OCI-LY7 (cell line): ENCODE data around the gene BRD2. TPM values are rescaled to one million over a fixed set of nuclear protein-coding genes. Genes with fewer than 3 reads are reported as not detected.

ENCODE experiments used
- BruUV-seq: library from RNA; stranded (reverse); fragments of 400-500 nt; replicated peaks from 2 replicates; lab custom pipeline; 2021; lab: Mats Ljungman, UMichigan
- CTCF ChIA-PET: fragments of 300-600 bp; sonication (Branson Sonifier 250); formaldehyde crosslinking; loops from one replicate; lab custom pipeline; 2022; ENCODE audit warnings: antibody characterized with exemption; ENCODE audit not compliant: unreplicated experiment; lab: Charles Lee
- POLR2A ChIA-PET: fragments of 300-600 bp; sonication (Branson Sonifier 250); formaldehyde crosslinking; loops from one replicate; lab custom pipeline; 2022; ENCODE audit warnings: antibody characterized with exemption; lab: Charles Lee
- DNase-seq: peaks from one replicate; pipeline ENCODE4 v3.0.0-alpha.2; 2015; ENCODE audit warnings: low spot score
- H2AFZ ChIP-seq: fragments of 200-600 bp; sonication (generic), shearing (Covaris generic); 2 replicates; pipeline ENCODE4 v1.6.1; 2014; ENCODE audit warnings: mild to moderate bottlenecking, antibody characterized with exemption, low read length, moderate library complexity
- H3K27ac ChIP-seq: fragments of 200-600 bp; sonication (generic); 2 replicates; pipeline ENCODE4 v1.5.1; 2014; ENCODE audit warnings: mixed run types, low read depth, mild to moderate bottlenecking, moderate library complexity, low read length, inconsistent platforms; ENCODE audit not compliant: poor library complexity, severe bottlenecking
- H3K36me3 ChIP-seq: fragments of 200-600 bp; sonication (generic); 2 replicates; pipeline ENCODE4 v1.6.1; 2014; ENCODE audit warnings: mild to moderate bottlenecking, antibody characterized with exemption, low read length, moderate library complexity, mixed read lengths; ENCODE audit not compliant: insufficient read depth
- H3K4me1 ChIP-seq: fragments of 200-600 bp; sonication (generic); 2 replicates; pipeline ENCODE4 v1.5.1; 2014; ENCODE audit warnings: mild to moderate bottlenecking, low read length; ENCODE audit not compliant: insufficient read depth, poor library complexity, severe bottlenecking
- H3K4me2 ChIP-seq: fragments of 200-600 bp; sonication (generic); 2 replicates; pipeline ENCODE4 v1.6.1; 2014; ENCODE audit warnings: mild to moderate bottlenecking, low read length
- H3K4me3 ChIP-seq: fragments of 200-600 bp; sonication (generic); 2 replicates; pipeline ENCODE4 v1.5.1; 2014; ENCODE audit warnings: mild to moderate bottlenecking, low read depth, low read length; ENCODE audit not compliant: poor library complexity, severe bottlenecking
- H3K79me2 ChIP-seq: fragments of 200-600 bp; sonication (generic); 2 replicates; pipeline ENCODE4 v1.6.1; 2016; ENCODE audit warnings: low read depth, mild to moderate bottlenecking, low read length, moderate library complexity, mixed read lengths; ENCODE audit not compliant: insufficient read depth
- H3K9me2 ChIP-seq: fragments of 200-600 bp; sonication (generic); 2 replicates; pipeline ENCODE4 v1.6.1; 2016; ENCODE audit warnings: mild to moderate bottlenecking, low read length, mixed read lengths; ENCODE audit not compliant: insufficient read depth
- H3K9me3 ChIP-seq: fragments of 200-600 bp; sonication (generic); 2 replicates; pipeline ENCODE4 v1.6.1; 2014; ENCODE audit warnings: mild to moderate bottlenecking, mixed run types, low read length, mixed read lengths
- H4K20me1 ChIP-seq: fragments of 200-600 bp; sonication (generic); 2 replicates; pipeline ENCODE4 v1.6.1; 2014; ENCODE audit warnings: mild to moderate bottlenecking, antibody characterized with exemption, low read length, moderate library complexity, mixed read lengths; ENCODE audit not compliant: insufficient read depth
- CTCF ChIP-seq: fragments of 200-600 bp; sonication (generic); conservative IDR thresholded peaks from 2 replicates; pipeline ENCODE4 v1.5.1; 2014; ENCODE audit warnings: mild to moderate bottlenecking, antibody characterized with exemption, low read length, moderate library complexity, mixed read lengths
- EZH2phosphoT487 ChIP-seq: fragments of 200-600 bp; sonication (generic); IDR thresholded peaks from 2 replicates; pipeline ENCODE4 v1.6.1; 2018; ENCODE audit warnings: low read depth, borderline replicate concordance, mild to moderate bottlenecking, mixed run types, antibody characterized with exemption, low read length, moderate library complexity, mixed read lengths
- intact Hi-C: fragments of 100-400 bp; cut with micrococcal nuclease; formaldehyde crosslinking; loops from one replicate; pipeline ENCODE4 v1.10.0; 2022; ENCODE audit not compliant: unreplicated experiment
- total RNA-seq, 2 experiments: library from RNA; depleted of rRNA in 1 of 2; stranded (reverse); fragments of >200 nt in 1 of 2; shearing (Covaris generic) in 1 of 2; gene quantifications; 2 replicates each; pipeline ENCODE4 v1.2.3, GENCODE V29; 2014 to 2022

Gene BRD2
- total RNA-seq, 2 experiments from 2014 or later: 236 to 326 TPM

DNA sequence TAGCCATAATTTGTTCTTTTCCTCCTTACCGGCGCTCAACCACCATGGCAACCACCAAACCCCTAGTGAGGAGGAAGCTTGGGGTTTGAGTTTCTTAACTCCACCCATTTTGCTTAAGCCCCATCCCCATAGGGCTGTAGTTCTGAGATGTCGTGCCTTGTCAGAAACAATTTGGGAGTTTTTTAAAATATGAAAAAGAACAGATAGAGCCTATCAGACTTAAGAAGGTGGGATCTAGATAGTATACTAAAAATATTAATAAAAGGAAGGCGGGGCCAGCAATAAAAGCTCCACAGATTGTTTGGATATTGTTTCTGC is 5.6 kb downstream of the BRD2 start:
- no TSS peak for BruUV-seq
- peak overlapping the region; percentile 8 for H3K27ac ChIP-seq
- intact Hi-C loops: loop anchor here (5.0 kb wide), 1 partner anchor 132 kb away; the partner anchor contains the start of gene PSMB8
- peaks cover 91% of the 10 kb centered on the region for H3K79me2 ChIP-seq
- TF ChIP-seq CTCF (no peak), EZH2phosphoT487 (no peak)
- H3K4me1 ChIP-seq: peaks cover 26% of the 10 kb centered on the region
- POLR2A ChIA-PET: interaction anchor here (1.0 to 2.4 kb wide), 4 partner anchors 8 to 31 kb away, joined by 3 to 14 read pairs (median 3); no protein-coding TSS in a partner anchor
- peak overlapping the region; percentile 90 for H3K4me2 ChIP-seq
- CTCF ChIA-PET: interaction anchor here (1.2 kb wide), 1 partner anchor 11 kb away, joined by 6 read pairs; no protein-coding TSS in a partner anchor
- H3K36me3 ChIP-seq: peaks cover 85% of the 10 kb centered on the region
- H3K9me3 ChIP-seq: no peaks in the 10 kb centered on the region
- peaks cover 51% of the 10 kb centered on the region for H4K20me1 ChIP-seq
- peak overlapping the region; percentile 93 for H3K4me3 ChIP-seq
- DNase-seq: peak; percentile 45
- H2AFZ ChIP-seq: no peak overlapping the region
- no peaks in the 10 kb centered on the region for H3K9me2 ChIP-seq

DNA sequence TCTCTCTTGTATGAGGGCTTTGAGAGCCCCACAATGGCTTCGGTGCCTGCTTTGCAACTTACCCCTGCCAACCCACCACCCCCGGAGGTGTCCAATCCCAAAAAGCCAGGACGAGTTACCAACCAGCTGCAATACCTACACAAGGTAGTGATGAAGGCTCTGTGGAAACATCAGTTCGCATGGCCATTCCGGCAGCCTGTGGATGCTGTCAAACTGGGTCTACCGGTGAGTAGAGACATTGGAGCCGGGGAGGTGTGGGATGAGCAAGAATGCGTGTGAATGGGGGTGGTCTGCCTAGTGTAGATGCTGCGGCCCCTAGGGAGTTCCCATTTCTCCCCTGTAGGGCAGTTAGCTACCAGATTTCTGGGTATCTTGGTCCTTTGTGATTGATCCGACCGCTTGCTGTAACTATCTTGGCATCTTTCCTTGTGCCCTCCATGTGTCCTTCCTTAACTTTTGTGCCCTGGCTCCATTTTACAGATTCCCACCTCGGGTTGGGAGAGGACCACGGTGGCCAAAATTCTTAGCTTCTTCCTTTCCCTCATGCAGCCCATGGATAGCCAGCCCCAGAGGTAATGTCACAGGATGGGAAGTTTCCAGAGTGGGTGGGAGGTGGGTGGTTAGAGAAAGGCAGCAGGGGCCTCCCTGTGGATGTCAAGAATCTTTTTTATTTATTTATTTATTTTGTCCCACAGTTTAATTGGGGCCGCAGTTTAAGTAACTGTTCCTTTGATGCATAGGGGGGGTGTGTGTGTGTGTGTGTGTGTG is 6.3 kb downstream of the BRD2 start:
- intact Hi-C loops: loop anchor here (5.0 kb wide), 1 partner anchor 132 kb away; the partner anchor contains the start of gene PSMB8
- no peak for DNase-seq
- Histone ChIP-seq H3K9me2 (no peaks in the 10 kb centered on the region), H3K9me3 (no peaks in the 10 kb centered on the region), H3K36me3 (peaks cover 88% of the 10 kb centered on the region), H2AFZ (no peak overlapping the region), H3K27ac (no peak overlapping the region), H3K4me3 (peak overlapping the region; percentile 93), H3K4me2 (peak overlapping the region; percentile 90), H4K20me1 (peaks cover 51% of the 10 kb centered on the region), H3K79me2 (peaks cover 90% of the 10 kb centered on the region), H3K4me1 (peaks cover 28% of the 10 kb centered on the region)
- TF ChIP-seq CTCF: no peak
- no peak for TF ChIP-seq EZH2phosphoT487
- BruUV-seq: no TSS peak
- ChIA-PET CTCF (interaction anchor here (1.2 kb wide), 1 partner anchor 10 kb away, joined by 6 read pairs; no protein-coding TSS in a partner anchor), POLR2A (interaction anchor here (1.0 to 2.4 kb wide), 3 partner anchors 9 to 32 kb away, joined by 3 to 14 read pairs (median 3); no protein-coding TSS in a partner anchor)

- CTCF ChIA-PET: no interaction called here
These were observed 7.5 kb downstream of the BRD2 start for GRCh38 chr6:32975886-32976285.

More at GRCh38 chr6:32975886-32976285, 7.5 kb downstream of the BRD2 start:
- Histone ChIP-seq H3K4me1 (peaks cover 33% of the 10 kb centered on the region), H3K9me2 (no peaks in the 10 kb centered on the region), H3K4me3 (peak overlapping the region; percentile 93), H3K79me2 (peaks cover 86% of the 10 kb centered on the region), H2AFZ (no peak overlapping the region), H4K20me1 (peaks cover 51% of the 10 kb centered on the region), H3K27ac (no peak overlapping the region), H3K36me3 (peaks cover 97% of the 10 kb centered on the region), H3K4me2 (peak overlapping the region; percentile 90), H3K9me3 (no peaks in the 10 kb centered on the region)
- DNase-seq: no peak
- TF ChIP-seq CTCF: no peak
- TF ChIP-seq EZH2phosphoT487: no peak
- intact Hi-C loops: no loop called here
- POLR2A ChIA-PET: no interaction called here
- no TSS peak for BruUV-seq
